ENCODE data around the gene NEUROD2. TPM values are rescaled to one million over a fixed set of nuclear protein-coding genes. Genes with fewer than 3 reads are reported as not detected.

The NEUROD2 gene
- total RNA-seq, 2 donors from 2014 or later: not detected

DNA sequence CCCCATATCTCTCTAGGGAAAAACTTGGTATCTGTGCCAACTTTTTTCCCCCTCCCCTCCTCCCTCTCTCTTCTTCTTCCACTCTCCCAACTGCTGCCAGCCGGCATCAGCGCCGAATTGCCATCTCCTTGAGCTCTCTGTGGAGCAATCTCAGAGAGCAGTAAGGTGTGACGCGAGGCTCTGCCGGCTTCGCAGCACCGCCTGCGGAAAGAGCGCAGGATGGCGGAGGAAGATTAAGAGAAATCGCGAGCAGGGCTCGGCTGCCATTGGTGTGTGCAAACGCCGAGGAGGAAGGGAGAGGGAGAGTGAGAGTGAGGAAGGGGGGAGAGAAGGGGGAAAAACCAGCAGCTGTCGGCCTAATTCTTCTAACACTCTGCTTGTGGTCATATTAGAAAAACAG is 44.2 kb downstream of the NEUROD2 start:
- Histone ChIP-seq H3K27me3 (ENCODE audit: control insufficient read depth, insufficient read depth, low read length, poor library complexity, severe bottlenecking) (no peaks in the 10 kb centered on the region), H3K9me3 (ENCODE audit: control insufficient read depth, low read length) (no peaks in the 10 kb centered on the region), H3K9ac (ENCODE audit: extremely low read depth, low read length, poor library complexity, severe bottlenecking) (no peak overlapping the region), H3K36me3 (ENCODE audit: control insufficient read depth, insufficient read depth, low read length) (no peaks in the 10 kb centered on the region), H3K27ac (ENCODE audit: low read depth, low read length) (no peak overlapping the region), H3K4me3 (ENCODE audit: low read length) (no peak overlapping the region), H3K4me1 (ENCODE audit: control insufficient read depth, insufficient read depth, low read length) (no peaks in the 10 kb centered on the region)
- TF ChIP-seq, protein P1, sequence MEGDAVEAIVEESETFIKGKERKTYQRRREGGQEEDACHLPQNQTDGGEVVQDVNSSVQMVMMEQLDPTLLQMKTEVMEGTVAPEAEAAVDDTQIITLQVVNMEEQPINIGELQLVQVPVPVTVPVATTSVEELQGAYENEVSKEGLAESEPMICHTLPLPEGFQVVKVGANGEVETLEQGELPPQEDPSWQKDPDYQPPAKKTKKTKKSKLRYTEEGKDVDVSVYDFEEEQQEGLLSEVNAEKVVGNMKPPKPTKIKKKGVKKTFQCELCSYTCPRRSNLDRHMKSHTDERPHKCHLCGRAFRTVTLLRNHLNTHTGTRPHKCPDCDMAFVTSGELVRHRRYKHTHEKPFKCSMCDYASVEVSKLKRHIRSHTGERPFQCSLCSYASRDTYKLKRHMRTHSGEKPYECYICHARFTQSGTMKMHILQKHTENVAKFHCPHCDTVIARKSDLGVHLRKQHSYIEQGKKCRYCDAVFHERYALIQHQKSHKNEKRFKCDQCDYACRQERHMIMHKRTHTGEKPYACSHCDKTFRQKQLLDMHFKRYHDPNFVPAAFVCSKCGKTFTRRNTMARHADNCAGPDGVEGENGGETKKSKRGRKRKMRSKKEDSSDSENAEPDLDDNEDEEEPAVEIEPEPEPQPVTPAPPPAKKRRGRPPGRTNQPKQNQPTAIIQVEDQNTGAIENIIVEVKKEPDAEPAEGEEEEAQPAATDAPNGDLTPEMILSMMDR (conservative IDR thresholded peaks at IDR 0.05): no peak
- DNase-seq: peak; percentile 80
- Mint-ChIP-seq H3K27ac (no peak overlapping the region), H3K4me3 (peak overlapping the region; percentile 9), H3K27me3 (ENCODE audit: insufficient read depth) (peaks cover 13% of the 10 kb centered on the region), H3K9me3 (no peaks in the 10 kb centered on the region), H3K36me3 (ENCODE audit: low read depth) (peaks cover 18% of the 10 kb centered on the region), H3K4me1 (peaks cover 12% of the 10 kb centered on the region)
- WGBS, 2 experiments (ENCODE audit: insufficient coverage in 1 of 2, insufficient read length in 1 of 2): 42 to 44% methylated on average over 10 to 17 of the region's 17 CpGs

GRCh38 chr17:39562976-39563375 is 44.7 kb downstream of the NEUROD2 start:
- Histone ChIP-seq H3K4me3 (ENCODE audit: low read length) (no peak overlapping the region), H3K9me3 (ENCODE audit: control insufficient read depth, low read length) (no peaks in the 10 kb centered on the region), H3K4me1 (ENCODE audit: control insufficient read depth, insufficient read depth, low read length) (no peaks in the 10 kb centered on the region), H3K27ac (ENCODE audit: low read depth, low read length) (no peak overlapping the region), H3K36me3 (ENCODE audit: control insufficient read depth, insufficient read depth, low read length) (no peaks in the 10 kb centered on the region), H3K27me3 (ENCODE audit: control insufficient read depth, insufficient read depth, low read length, poor library complexity, severe bottlenecking) (no peaks in the 10 kb centered on the region), H3K9ac (ENCODE audit: extremely low read depth, low read length, poor library complexity, severe bottlenecking) (no peak overlapping the region)
- Mint-ChIP-seq H3K4me3 (no peak overlapping the region), H3K27me3 (ENCODE audit: insufficient read depth) (peaks cover 10% of the 10 kb centered on the region), H3K9me3 (no peaks in the 10 kb centered on the region), H3K4me1 (peaks cover 12% of the 10 kb centered on the region), H3K36me3 (ENCODE audit: low read depth) (peaks cover 15% of the 10 kb centered on the region), H3K27ac (no peak overlapping the region)
- WGBS, 2 experiments (ENCODE audit: insufficient coverage in 1 of 2, insufficient read length in 1 of 2): 94 to 96% methylated on average over 4 to 6 of the region's 7 CpGs
- TF ChIP-seq, protein P1 (conservative IDR thresholded peaks at IDR 0.05): no peak
- DNase-seq: no peak

GRCh38 chr17:39562395-39562794 is 45.3 kb downstream of the NEUROD2 start:
- Mint-ChIP-seq H3K27ac (no peak overlapping the region), H3K36me3 (ENCODE audit: low read depth) (peaks cover 13% of the 10 kb centered on the region), H3K9me3 (no peaks in the 10 kb centered on the region), H3K27me3 (ENCODE audit: insufficient read depth) (peaks cover 7% of the 10 kb centered on the region), H3K4me3 (no peak overlapping the region), H3K4me1 (peaks cover 12% of the 10 kb centered on the region)
- 86% methylated on average over 1 of the region's 1 CpG for WGBS, 2 experiments (ENCODE audit: insufficient coverage in 1 of 2, insufficient read length in 1 of 2)
- Histone ChIP-seq H3K36me3 (ENCODE audit: control insufficient read depth, insufficient read depth, low read length) (peaks cover 3% of the 10 kb centered on the region), H3K4me1 (ENCODE audit: control insufficient read depth, insufficient read depth, low read length) (no peaks in the 10 kb centered on the region), H3K9me3 (ENCODE audit: control insufficient read depth, low read length) (no peaks in the 10 kb centered on the region), H3K4me3 (ENCODE audit: low read length) (no peak overlapping the region), H3K9ac (ENCODE audit: extremely low read depth, low read length, poor library complexity, severe bottlenecking) (no peak overlapping the region), H3K27ac (ENCODE audit: low read depth, low read length) (no peak overlapping the region), H3K27me3 (ENCODE audit: control insufficient read depth, insufficient read depth, low read length, poor library complexity, severe bottlenecking) (no peaks in the 10 kb centered on the region)
- DNase-seq: no peak
- TF ChIP-seq, protein P1 (conservative IDR thresholded peaks at IDR 0.05): no peak

Data from endodermal cell (in vitro differentiated cells).